HUES48 (cell line): ENCODE data around the gene RANBP17.

Experiments used
- H3K27ac ChIP-seq: one replicate; pipeline ENCODE4 v1.7.0; 2013; ENCODE audit warnings: low read depth, low read length, inconsistent platforms
- H3K27me3 ChIP-seq: 2 replicates; pipeline ENCODE4 v1.6.1; 2013; ENCODE audit warnings: mild to moderate bottlenecking, low read length; ENCODE audit not compliant: control insufficient read depth, insufficient read depth
- H3K36me3 ChIP-seq: 2 replicates; pipeline ENCODE4 v1.6.1; 2013; ENCODE audit warnings: low read length; ENCODE audit not compliant: control insufficient read depth, insufficient read depth
- H3K4me1 ChIP-seq: 2 replicates; pipeline ENCODE4 v1.6.1; 2013; ENCODE audit warnings: mild to moderate bottlenecking, low read length; ENCODE audit not compliant: control insufficient read depth, insufficient read depth
- H3K4me3 ChIP-seq: 2 replicates; pipeline ENCODE4 v1.5.1; 2013; ENCODE audit warnings: mild to moderate bottlenecking, low read depth, low read length
- H3K9ac ChIP-seq: 2 replicates; pipeline ENCODE4 v1.6.1; 2013; ENCODE audit warnings: mild to moderate bottlenecking, low read depth, low read length, moderate library complexity
- H3K9me3 ChIP-seq: 2 replicates; pipeline ENCODE4 v1.6.1; 2013; ENCODE audit warnings: low read length; ENCODE audit not compliant: control insufficient read depth, insufficient read depth

RANBP17 gene

DNA sequence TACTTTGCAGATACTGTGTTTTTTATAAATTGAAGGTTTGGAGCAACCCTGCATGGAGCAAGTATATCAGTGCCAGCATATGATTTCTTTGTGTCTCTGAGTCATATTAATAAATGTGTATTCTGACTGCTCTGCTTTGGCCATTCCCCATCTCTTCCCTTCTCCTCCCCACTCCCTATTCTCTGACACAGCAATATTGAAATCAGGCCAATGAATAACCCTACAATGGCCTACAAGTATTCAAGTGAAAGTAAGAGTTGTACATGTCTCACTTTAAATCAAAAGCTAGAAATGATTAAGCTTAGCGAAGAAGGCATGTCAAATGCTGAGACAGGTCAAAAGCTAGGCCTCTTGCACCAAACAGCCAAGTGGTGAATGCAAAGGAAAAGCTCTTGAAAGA is 365.0 kb downstream of the RANBP17 start:
- Histone ChIP-seq H3K9ac (no peak overlapping the region), H3K4me1 (peaks cover 3% of the 10 kb centered on the region; the same call in 1 of the 2 replicates), H3K27ac (no peak overlapping the region), H3K36me3 (no peaks in the 10 kb centered on the region), H3K9me3 (no peaks in the 10 kb centered on the region), H3K4me3 (no peak overlapping the region), H3K27me3 (no peaks in the 10 kb centered on the region)

GRCh38 chr5:171236651-171237050 is 374.8 kb downstream of the RANBP17 start:
- H3K9ac ChIP-seq: no peak overlapping the region
- no peak overlapping the region for H3K4me3 ChIP-seq
- no peaks in the 10 kb centered on the region for H3K36me3 ChIP-seq
- H3K27me3 ChIP-seq: no peaks in the 10 kb centered on the region
- H3K4me1 ChIP-seq: no peaks in the 10 kb centered on the region
- H3K27ac ChIP-seq: no peak overlapping the region
- no peaks in the 10 kb centered on the region for H3K9me3 ChIP-seq

- Histone ChIP-seq H3K27me3 (no peaks in the 10 kb centered on the region), H3K36me3 (no peaks in the 10 kb centered on the region), H3K9me3 (no peaks in the 10 kb centered on the region), H3K4me3 (no peak overlapping the region), H3K27ac (no peak overlapping the region), H3K4me1 (no peaks in the 10 kb centered on the region), H3K9ac (no peak overlapping the region)
Measured at GRCh38 chr5:171242521-171242920, 380.7 kb downstream of the RANBP17 start.

GRCh38 chr5:171246231-171246630 is 384.4 kb downstream of the RANBP17 start:
- H3K27ac ChIP-seq: no peak overlapping the region
- H3K4me1 ChIP-seq: no peaks in the 10 kb centered on the region
- H3K27me3 ChIP-seq: no peaks in the 10 kb centered on the region
- H3K9me3 ChIP-seq: no peaks in the 10 kb centered on the region
- no peaks in the 10 kb centered on the region for H3K36me3 ChIP-seq
- H3K9ac ChIP-seq: no peak overlapping the region
- no peak overlapping the region for H3K4me3 ChIP-seq

DNA sequence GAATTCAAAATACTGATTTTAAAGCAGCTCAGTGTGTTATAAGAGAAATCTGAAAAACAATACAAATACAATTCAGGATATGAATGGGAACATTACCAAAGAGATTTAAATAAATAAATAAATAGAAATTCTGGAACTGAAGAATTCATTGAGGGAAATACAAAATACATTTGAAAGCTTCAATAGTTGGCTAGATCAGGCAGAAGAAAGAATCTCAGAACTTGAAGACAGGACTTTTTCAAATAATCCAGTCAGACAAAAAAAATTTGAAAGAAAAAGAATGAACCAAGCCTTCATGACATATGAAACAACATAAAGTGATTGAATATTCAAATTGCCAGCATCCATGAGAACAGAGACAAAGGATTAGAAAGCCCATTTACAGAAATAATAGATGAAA is 387.6 kb downstream of the RANBP17 start:
- Histone ChIP-seq H3K36me3 (no peaks in the 10 kb centered on the region), H3K9me3 (no peaks in the 10 kb centered on the region)

GRCh38 chr5:171250738-171251137 is 388.9 kb downstream of the RANBP17 start:
- H3K36me3 ChIP-seq: no peaks in the 10 kb centered on the region
- no peaks in the 10 kb centered on the region for H3K27me3 ChIP-seq
- H3K9me3 ChIP-seq: no peaks in the 10 kb centered on the region
- no peak overlapping the region for H3K4me3 ChIP-seq
- H3K9ac ChIP-seq: no peak overlapping the region
- no peak overlapping the region for H3K27ac ChIP-seq
- no peaks in the 10 kb centered on the region for H3K4me1 ChIP-seq

More for the DNA sequence above, 387.6 kb downstream of the RANBP17 start:
- Histone ChIP-seq H3K9ac (no peak overlapping the region), H3K4me1 (no peaks in the 10 kb centered on the region), H3K27me3 (no peaks in the 10 kb centered on the region), H3K4me3 (no peak overlapping the region), H3K27ac (no peak overlapping the region)

DNA sequence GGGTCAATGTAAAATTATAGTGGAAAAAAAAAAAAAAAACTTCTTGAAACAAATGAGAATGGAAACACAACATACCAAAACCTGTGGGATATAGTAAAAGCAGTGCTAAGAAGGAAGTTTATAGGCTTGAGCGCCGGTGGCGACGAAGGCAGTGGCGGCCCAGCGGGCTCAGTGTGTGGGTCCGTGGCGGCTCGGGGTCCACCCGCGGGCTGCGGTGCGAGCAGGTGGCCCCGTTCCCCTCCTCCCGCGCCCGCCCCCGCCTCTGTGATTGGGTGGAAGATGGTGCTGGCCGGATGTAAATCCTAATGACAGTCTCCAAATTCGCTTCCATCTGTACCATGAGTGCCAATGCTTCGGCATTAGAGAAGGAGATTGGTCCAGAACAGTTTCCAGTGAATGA is 389.7 kb downstream of the RANBP17 start:
- Histone ChIP-seq H3K27ac (no peak overlapping the region), H3K9ac (no peak overlapping the region), H3K4me1 (no peaks in the 10 kb centered on the region), H3K27me3 (no peaks in the 10 kb centered on the region), H3K36me3 (no peaks in the 10 kb centered on the region), H3K4me3 (no peak overlapping the region), H3K9me3 (no peaks in the 10 kb centered on the region)

DNA sequence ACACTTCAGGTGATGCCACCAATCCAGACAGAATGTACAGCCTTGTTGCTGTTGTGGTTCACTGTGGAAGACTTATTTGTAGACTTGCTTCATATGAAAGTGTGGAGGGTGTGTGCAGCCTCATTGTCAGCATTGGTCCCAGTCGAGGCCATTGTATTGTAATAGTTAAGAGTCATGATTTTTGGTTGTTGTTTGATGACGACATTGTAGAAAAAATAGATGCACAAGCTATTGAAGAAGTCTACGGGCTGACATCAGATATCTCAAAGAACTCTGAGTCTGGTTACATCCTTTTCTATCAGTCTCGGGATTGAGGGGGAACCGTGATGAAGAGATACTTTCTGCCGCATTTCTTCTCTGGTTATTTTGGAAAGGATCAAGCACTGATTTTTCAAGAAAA is 390.9 kb downstream of the RANBP17 start:
- Histone ChIP-seq H3K4me3 (no peak overlapping the region), H3K27ac (no peak overlapping the region), H3K9ac (no peak overlapping the region), H3K36me3 (no peaks in the 10 kb centered on the region), H3K9me3 (no peaks in the 10 kb centered on the region), H3K4me1 (no peaks in the 10 kb centered on the region), H3K27me3 (no peaks in the 10 kb centered on the region)

GRCh38 chr5:171258737-171259415 is 397.1 kb downstream of the RANBP17 start:
- H3K4me1 ChIP-seq: no peaks in the 10 kb centered on the region
- H3K27ac ChIP-seq: no peak overlapping the region
- no peaks in the 10 kb centered on the region for H3K36me3 ChIP-seq
- H3K9me3 ChIP-seq: no peaks in the 10 kb centered on the region
- H3K27me3 ChIP-seq: no peaks in the 10 kb centered on the region
- H3K9ac ChIP-seq: no peak overlapping the region
- H3K4me3 ChIP-seq: no peak overlapping the region

DNA sequence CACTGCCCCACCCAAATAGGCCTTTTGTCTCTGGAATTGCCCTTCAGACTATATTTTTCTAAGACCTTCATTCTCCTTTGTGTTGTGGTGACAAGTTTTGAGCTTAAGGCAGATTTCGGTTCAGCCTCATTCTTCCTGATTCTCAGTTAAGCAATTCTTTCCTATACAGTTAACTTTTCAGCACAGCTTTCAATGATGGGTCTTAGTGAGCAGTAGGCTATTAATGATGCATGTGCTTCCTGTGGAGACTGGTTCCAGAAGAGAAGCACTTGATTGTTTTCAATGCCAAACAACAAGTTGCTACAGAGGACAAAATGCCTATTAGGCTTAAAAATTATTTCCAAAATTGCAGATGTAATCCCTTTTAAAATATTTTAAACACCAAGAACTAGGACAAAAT is 399.5 kb downstream of the RANBP17 start:
- no peaks in the 10 kb centered on the region for H3K9me3 ChIP-seq
- no peaks in the 10 kb centered on the region for H3K36me3 ChIP-seq
- no peaks in the 10 kb centered on the region for H3K27me3 ChIP-seq
- H3K27ac ChIP-seq: no peak overlapping the region
- H3K4me1 ChIP-seq: no peaks in the 10 kb centered on the region
- no peak overlapping the region for H3K9ac ChIP-seq
- no peak overlapping the region for H3K4me3 ChIP-seq

GRCh38 chr5:171261904-171262303 is 400.1 kb downstream of the RANBP17 start:
- Histone ChIP-seq H3K4me1 (no peaks in the 10 kb centered on the region), H3K27ac (no peak overlapping the region), H3K36me3 (no peaks in the 10 kb centered on the region), H3K4me3 (no peak overlapping the region), H3K9me3 (no peaks in the 10 kb centered on the region), H3K9ac (no peak overlapping the region), H3K27me3 (no peaks in the 10 kb centered on the region)
